ENCODE measurements around the gene TRERF1.

- TF ChIP-seq CTCF (IDR thresholded peaks at IDR 0.05 in 4 of 5, conservative IDR thresholded peaks at IDR 0.05 in 1 of 5) (no peak), POLR2A (IDR thresholded peaks at IDR 0.05) (no peak)
Measured at GRCh38 chr6:42488129-42488528, 36.4 kb upstream of the TRERF1 start.

Data from gastrocnemius medialis (tissue), 4 donors.